Subcutaneous abdominal adipose tissue (tissue), 5 donors: ENCODE measurements around the gene RHBDL2.

Source experiments
- H3K27ac ChIP-seq: one replicate; pipeline ENCODE4 v1.7.0; 2013; ENCODE audit warnings: low read depth, mild to moderate bottlenecking, inconsistent platforms, low read length, moderate library complexity
- H3K27me3 ChIP-seq, 5 donors: one replicate each; pipeline ENCODE4 v1.7.0; 2013; ENCODE audit warnings: low read length in 5 of 5, inconsistent platforms in 1 of 5; ENCODE audit not compliant: control insufficient read depth in 5 of 5, insufficient read depth in 4 of 5
- H3K36me3 ChIP-seq, 5 donors: one replicate each; pipeline ENCODE4 v1.7.0; 2013; ENCODE audit warnings: low read length in 5 of 5; ENCODE audit not compliant: control insufficient read depth in 5 of 5, insufficient read depth in 5 of 5
- H3K4me1 ChIP-seq, 5 donors: one replicate each; pipeline ENCODE4 v1.7.0; 2013; ENCODE audit warnings: low read length in 5 of 5, mild to moderate bottlenecking in 3 of 5, moderate library complexity in 1 of 5; ENCODE audit not compliant: control insufficient read depth in 5 of 5, insufficient read depth in 5 of 5
- H3K4me3 ChIP-seq, 5 donors: one replicate each; pipeline ENCODE4 v1.7.0; 2013; ENCODE audit warnings: low read length in 5 of 5, low read depth in 1 of 5
- H3K9ac ChIP-seq, 5 donors: one replicate each; pipeline ENCODE4 v1.7.0; 2013; ENCODE audit warnings: low read length in 5 of 5, mild to moderate bottlenecking in 4 of 5, moderate library complexity in 3 of 5
- H3K9me3 ChIP-seq, 5 donors: one replicate each; pipeline ENCODE4 v1.7.0; 2013; ENCODE audit warnings: low read length in 5 of 5; ENCODE audit not compliant: control insufficient read depth in 5 of 5
- donor health status: healthy.
- donor health status: healthy.
- donor health status: healthy.
- donor health status: healthy.
- donor health status: healthy.

Gene RHBDL2

DNA sequence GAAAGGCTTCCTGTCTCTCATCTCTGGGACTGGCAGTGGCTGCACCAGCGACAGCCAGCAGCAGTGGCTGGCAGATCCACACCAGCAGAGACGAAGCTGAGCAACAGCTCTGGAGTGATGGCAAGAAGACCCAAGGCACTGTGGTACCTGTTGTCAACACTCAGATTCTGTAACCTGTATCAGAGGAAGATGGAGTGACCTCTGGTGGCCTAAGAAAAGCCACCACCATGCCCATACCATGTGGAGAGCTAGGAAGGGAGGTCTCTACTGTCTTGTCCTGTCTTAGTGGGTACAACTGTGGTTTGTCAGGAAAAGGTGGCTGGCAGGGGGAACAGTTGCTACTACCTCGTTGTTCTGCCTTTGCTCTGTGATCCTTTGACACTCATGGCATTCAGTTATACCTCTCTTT is 22.5 kb upstream of the RHBDL2 start:
- no peak overlapping the region for H3K27ac ChIP-seq
- H3K4me1 ChIP-seq, result peaks cover 0 to 2% (median 0%) of the 10 kb centered on the region in 5 donors
- H3K36me3 ChIP-seq, result no peaks in the 10 kb centered on the region
- no peaks in the 10 kb centered on the region for H3K27me3 ChIP-seq
- H3K9ac ChIP-seq, result no peak overlapping the region
- no peak overlapping the region for H3K4me3 ChIP-seq
- H3K9me3 ChIP-seq, result no peaks in the 10 kb centered on the region

- H3K27me3 ChIP-seq, result no peaks in the 10 kb centered on the region
- no peak overlapping the region for H3K27ac ChIP-seq
- no peak overlapping the region for H3K4me3 ChIP-seq
- H3K9ac ChIP-seq, result no peak overlapping the region
- H3K36me3 ChIP-seq, result no peaks in the 10 kb centered on the region
- H3K9me3 ChIP-seq, result no peaks in the 10 kb centered on the region
- peaks cover 0 to 2% (median 0%) of the 10 kb centered on the region in 5 donors for H3K4me1 ChIP-seq
Observed at GRCh38 chr1:38962560-38962959, 20.9 kb upstream of the RHBDL2 start.

DNA sequence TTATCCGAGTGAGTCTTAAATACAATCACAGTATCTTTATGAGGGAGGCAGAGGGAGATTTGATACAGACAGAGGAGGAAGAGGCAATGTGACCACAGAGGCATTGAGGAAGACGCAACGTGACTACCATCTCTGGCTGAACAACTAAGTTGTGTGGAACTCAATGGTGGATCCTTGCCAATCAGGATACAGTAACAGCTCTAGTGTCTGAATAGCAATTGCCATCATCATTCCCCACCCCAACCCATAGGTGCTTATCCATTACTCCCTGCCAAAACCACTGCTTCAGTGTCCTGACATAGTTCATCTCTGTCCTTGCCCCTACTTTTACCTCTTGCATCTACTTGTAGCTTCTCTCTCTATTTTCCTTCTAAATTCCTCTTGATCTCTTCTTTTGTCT is 20.5 kb upstream of the RHBDL2 start:
- no peak overlapping the region for H3K27ac ChIP-seq
- H3K4me1 ChIP-seq, result peaks cover 0 to 2% (median 0%) of the 10 kb centered on the region in 5 donors
- no peak overlapping the region for H3K4me3 ChIP-seq

DNA sequence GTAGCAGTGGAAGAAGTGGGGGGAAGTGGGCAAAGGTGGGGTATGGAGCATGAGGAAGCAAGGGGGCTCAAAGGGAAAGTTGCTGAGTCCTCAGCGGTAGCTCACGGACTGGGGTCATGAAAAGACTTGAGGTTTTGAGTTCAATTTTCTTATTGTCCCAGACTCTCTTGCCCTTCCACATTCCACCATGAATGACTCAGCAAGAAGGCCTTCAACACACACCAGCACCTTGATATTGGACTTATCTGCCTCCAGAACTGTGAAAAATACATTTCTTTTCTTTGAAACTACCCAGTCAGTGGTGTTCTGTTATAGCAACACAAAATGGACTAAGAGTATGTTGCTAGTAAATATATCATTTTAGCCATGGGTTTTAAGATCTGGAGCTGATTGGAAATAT is 17.3 kb upstream of the RHBDL2 start:
- H3K4me3 ChIP-seq, result no peak overlapping the region
- no peak overlapping the region for H3K27ac ChIP-seq
- H3K4me1 ChIP-seq, result peaks cover 0 to 2% (median 0%) of the 10 kb centered on the region in 5 donors
- H3K9ac ChIP-seq, result no peak overlapping the region
- no peaks in the 10 kb centered on the region for H3K27me3 ChIP-seq
- H3K9me3 ChIP-seq, result no peaks in the 10 kb centered on the region
- no peaks in the 10 kb centered on the region for H3K36me3 ChIP-seq

More for the DNA sequence above, 20.5 kb upstream of the RHBDL2 start:
- Histone ChIP-seq H3K9me3 (no peaks in the 10 kb centered on the region), H3K9ac (no peak overlapping the region), H3K36me3 (no peaks in the 10 kb centered on the region), H3K27me3 (no peaks in the 10 kb centered on the region)

DNA sequence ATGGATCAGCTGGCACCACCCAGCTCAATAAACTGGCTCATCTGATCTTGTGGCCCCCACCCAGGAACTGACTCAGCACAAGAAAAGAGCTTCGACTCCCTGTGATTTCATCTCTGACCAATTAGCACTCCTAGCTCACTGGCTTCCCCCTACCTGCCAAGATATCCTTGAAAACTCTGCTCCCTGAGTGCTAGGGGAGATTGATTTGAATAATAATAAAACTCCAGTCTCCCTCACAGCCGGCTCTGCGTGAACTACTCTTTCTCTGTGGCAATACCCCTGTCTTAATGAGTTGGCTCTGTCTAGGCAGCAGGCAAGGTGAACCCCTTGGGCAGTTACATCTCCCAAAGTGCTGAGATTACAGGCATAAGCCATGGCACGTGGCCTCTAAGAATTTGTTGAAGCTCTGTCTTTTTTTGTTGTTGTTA is 11.8 kb upstream of the RHBDL2 start:
- no peaks in the 10 kb centered on the region for H3K4me1 ChIP-seq
- H3K36me3 ChIP-seq, result no peaks in the 10 kb centered on the region
- H3K27ac ChIP-seq, result no peak overlapping the region
- H3K9me3 ChIP-seq, result no peaks in the 10 kb centered on the region
- H3K27me3 ChIP-seq, result no peaks in the 10 kb centered on the region
- H3K9ac ChIP-seq, result no peak overlapping the region
- H3K4me3 ChIP-seq, result no peak overlapping the region

GRCh38 chr1:38950553-38950952 is 8.9 kb upstream of the RHBDL2 start:
- H3K27ac ChIP-seq, result no peak overlapping the region
- H3K9me3 ChIP-seq, result no peaks in the 10 kb centered on the region
- no peak overlapping the region for H3K9ac ChIP-seq

GRCh38 chr1:38944547-38944946 is 2.9 kb upstream of the RHBDL2 start:
- H3K9ac ChIP-seq, result no peak overlapping the region
- H3K36me3 ChIP-seq, result no peaks in the 10 kb centered on the region

More at GRCh38 chr1:38950553-38950952, 8.9 kb upstream of the RHBDL2 start:
- Histone ChIP-seq H3K27me3 (no peaks in the 10 kb centered on the region), H3K4me3 (no peak overlapping the region), H3K36me3 (no peaks in the 10 kb centered on the region), H3K4me1 (no peaks in the 10 kb centered on the region)

DNA sequence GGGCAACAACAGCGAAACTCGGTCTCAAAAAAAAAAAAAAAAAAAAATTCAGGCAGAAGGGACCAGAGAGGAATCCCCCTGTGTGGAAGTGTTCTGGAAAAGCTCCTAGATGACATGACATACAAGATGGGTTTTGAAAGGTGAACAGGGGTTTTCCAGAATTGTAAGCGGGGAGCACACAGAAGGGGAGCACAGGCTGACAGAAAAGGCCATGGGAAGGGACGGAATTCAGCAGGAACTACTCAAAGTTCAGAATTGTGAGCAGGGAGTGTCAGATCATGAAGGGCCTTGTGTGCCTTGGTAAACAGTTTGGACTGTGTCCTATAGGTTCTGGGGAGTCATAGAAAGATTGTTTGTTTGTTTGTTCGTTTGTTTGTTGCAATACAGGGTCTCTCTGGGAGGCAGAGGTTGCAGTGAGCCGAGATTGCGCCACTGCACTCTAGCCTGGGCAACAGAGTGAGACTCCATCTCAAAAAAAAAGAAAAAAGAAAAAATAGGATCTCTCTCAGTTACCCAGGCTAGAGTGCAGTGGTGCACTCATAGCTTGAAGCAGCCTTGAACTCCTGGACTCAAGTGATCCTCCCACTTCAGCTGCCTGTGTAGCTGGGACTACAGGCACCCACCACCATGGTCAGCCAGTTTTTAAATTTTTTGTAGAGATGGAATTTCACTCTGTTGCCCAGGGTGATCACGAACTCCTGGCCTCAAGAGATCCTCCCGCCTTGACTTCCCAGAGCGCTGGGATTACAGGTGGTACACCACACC is 1.2 kb upstream of the RHBDL2 start:
- Histone ChIP-seq H3K9me3 (no peaks in the 10 kb centered on the region), H3K27me3 (no peaks in the 10 kb centered on the region), H3K27ac (no peak overlapping the region), H3K4me3 (no peak overlapping the region), H3K36me3 (no peaks in the 10 kb centered on the region), H3K9ac (no peak overlapping the region), H3K4me1 (peaks cover 4 to 15% (median 14%) of the 10 kb centered on the region in 5 donors)

More at GRCh38 chr1:38944547-38944946, 2.9 kb upstream of the RHBDL2 start:
- Histone ChIP-seq H3K4me3 (no peak overlapping the region), H3K4me1 (peaks cover 4 to 15% (median 14%) of the 10 kb centered on the region in 5 donors), H3K27ac (no peak overlapping the region), H3K27me3 (no peaks in the 10 kb centered on the region), H3K9me3 (no peaks in the 10 kb centered on the region)

DNA sequence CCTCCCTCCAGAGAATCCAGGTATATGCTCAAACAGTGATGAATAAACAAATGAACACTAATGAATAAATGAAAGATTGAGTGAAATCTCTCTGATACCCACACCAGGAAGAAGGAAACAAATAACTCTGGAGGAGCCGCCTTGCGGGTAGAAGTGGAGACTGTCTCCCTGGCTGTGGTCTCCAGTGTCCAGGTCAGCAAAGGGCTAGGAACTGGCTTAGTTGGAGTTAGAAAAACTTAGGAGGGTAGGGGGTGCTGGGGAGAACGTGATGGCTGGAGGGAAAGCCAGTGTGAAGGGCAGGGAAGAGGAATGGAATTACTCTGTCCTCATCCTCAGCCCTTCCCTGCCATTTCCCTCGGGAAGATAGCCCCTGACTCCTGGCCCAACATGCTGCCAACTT is 537 bp downstream of the RHBDL2 start:
- Histone ChIP-seq H3K9me3 (no peaks in the 10 kb centered on the region), H3K4me1 (peaks cover 4 to 15% (median 14%) of the 10 kb centered on the region in 5 donors), H3K27me3 (no peaks in the 10 kb centered on the region), H3K27ac (no peak overlapping the region), H3K4me3 (peak overlapping the region; percentile 58 to 77 (median 66)), H3K36me3 (no peaks in the 10 kb centered on the region), H3K9ac (peak overlapping the region in 4 of 5 donors; percentile 11 to 71 (median 51))

GRCh38 chr1:38940339-38941047 is 1.1 kb downstream of the RHBDL2 start:
- Histone ChIP-seq H3K36me3 (no peaks in the 10 kb centered on the region), H3K27me3 (no peaks in the 10 kb centered on the region), H3K9ac (no peak overlapping the region), H3K4me1 (peaks cover 4 to 15% (median 14%) of the 10 kb centered on the region in 5 donors), H3K27ac (no peak overlapping the region), H3K9me3 (no peaks in the 10 kb centered on the region), H3K4me3 (peak overlapping the region in 1 of 5 donors; percentile 65)
